ENCODE measurements around the gene CIB2. TPM values are rescaled to one million over a fixed set of nuclear protein-coding genes. Genes with fewer than 3 reads are reported as not detected.

Gene CIB2
- polyA plus RNA-seq, 1 donor from 2014 or later, result 32.4 TPM

DNA sequence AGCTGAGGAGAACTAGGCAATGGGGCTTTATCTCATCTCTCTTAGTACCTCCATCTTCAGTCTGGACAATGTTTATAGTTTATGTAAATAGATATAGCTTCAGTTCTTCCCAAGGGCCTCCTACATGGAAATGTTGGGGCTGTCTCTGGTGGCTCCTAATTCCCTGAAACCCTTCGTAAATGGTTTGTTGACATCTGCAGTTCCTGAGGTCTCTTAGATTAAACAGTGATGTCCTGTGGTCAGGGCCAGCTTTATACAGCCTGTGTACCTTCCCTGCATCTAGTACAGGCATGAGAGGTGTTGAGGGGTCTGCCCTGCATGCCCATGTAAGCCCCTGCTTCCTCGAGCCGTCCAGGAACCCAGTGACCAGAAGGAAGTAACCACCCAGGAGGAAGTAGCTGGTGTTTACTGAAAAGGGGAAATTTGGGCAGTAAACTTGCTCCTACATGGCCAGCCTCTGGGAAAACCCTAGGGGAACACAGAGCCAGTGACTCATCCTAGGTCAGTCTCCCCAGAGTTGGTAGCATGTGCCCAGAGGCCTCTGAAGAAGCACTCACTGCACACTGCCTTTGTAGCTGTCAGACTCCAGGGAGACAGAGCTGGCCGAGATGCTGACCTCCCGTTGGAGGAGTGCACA, 49.0 kb downstream of the CIB2 start:
- Histone ChIP-seq H4K20me1 (ENCODE audit: insufficient read depth) (no peaks in the 10 kb centered on the region), H3K4me3 (ENCODE audit: low read length) (no peak overlapping the region), H2AFZ (ENCODE audit: low read depth, low read length) (no peak overlapping the region), H3K9me2 (ENCODE audit: insufficient read depth, low read length) (no peaks in the 10 kb centered on the region), H3K9me3 (ENCODE audit: low read length) (no peaks in the 10 kb centered on the region), H3K27ac (ENCODE audit: low read length) (no peak overlapping the region), H3K4me2 (ENCODE audit: low read length) (no peak overlapping the region), H3K27me3 (ENCODE audit: insufficient read depth, low read depth, low read length) (no peaks in the 10 kb centered on the region), H3K36me3 (ENCODE audit: insufficient read depth, low read length) (no peaks in the 10 kb centered on the region), H3F3A (ENCODE audit: insufficient read depth, low read length, poor library complexity, severe bottlenecking) (no peaks in the 10 kb centered on the region), H3K79me2 (replicated peaks; ENCODE audit: insufficient read depth, low read length) (no peaks in the 10 kb centered on the region), H3K9ac (ENCODE audit: low read length) (no peak overlapping the region)
- TF ChIP-seq RAD21 (conservative IDR thresholded peaks at IDR 0.05) (no peak), EP300 (conservative IDR thresholded peaks at IDR 0.05; ENCODE audit: poor library complexity, severe bottlenecking) (no peak), TAF1 (IDR thresholded peaks at IDR 0.05; ENCODE audit: low read depth) (no peak), EZH2 (IDR thresholded peaks at IDR 0.05; ENCODE audit: borderline replicate concordance, insufficient read depth, low read length, poor library complexity, severe bottlenecking) (no peak), POLR2AphosphoS5 (IDR thresholded peaks at IDR 0.05) (no peak), MXI1 (conservative IDR thresholded peaks at IDR 0.05; ENCODE audit: poor library complexity, severe bottlenecking) (no peak), SMC3 (conservative IDR thresholded peaks at IDR 0.05; ENCODE audit: poor library complexity) (no peak), REST (IDR thresholded peaks at IDR 0.05; ENCODE audit: borderline replicate concordance) (no peak)
- TF ChIP-seq, protein P1, sequence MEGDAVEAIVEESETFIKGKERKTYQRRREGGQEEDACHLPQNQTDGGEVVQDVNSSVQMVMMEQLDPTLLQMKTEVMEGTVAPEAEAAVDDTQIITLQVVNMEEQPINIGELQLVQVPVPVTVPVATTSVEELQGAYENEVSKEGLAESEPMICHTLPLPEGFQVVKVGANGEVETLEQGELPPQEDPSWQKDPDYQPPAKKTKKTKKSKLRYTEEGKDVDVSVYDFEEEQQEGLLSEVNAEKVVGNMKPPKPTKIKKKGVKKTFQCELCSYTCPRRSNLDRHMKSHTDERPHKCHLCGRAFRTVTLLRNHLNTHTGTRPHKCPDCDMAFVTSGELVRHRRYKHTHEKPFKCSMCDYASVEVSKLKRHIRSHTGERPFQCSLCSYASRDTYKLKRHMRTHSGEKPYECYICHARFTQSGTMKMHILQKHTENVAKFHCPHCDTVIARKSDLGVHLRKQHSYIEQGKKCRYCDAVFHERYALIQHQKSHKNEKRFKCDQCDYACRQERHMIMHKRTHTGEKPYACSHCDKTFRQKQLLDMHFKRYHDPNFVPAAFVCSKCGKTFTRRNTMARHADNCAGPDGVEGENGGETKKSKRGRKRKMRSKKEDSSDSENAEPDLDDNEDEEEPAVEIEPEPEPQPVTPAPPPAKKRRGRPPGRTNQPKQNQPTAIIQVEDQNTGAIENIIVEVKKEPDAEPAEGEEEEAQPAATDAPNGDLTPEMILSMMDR (IDR thresholded peaks at IDR 0.05; ENCODE audit: poor library complexity, severe bottlenecking), result no peak

DNA sequence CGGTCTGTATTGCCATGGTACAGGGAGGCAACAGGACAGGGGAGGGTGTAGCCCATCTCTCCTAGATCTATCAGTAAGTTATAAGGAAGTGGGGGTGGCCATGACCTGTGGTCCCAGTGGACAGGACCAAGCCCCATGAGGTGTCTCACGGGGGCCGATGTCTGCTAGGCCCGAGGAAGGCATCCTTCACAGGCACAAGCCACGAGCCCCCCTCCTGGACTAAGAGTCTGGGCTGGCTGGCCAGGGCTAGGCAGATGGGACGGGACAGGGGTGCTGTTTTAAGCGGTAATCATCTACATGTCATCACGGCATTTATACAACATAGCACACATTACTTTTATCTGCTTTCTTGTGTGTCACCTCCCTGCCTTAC, 51.2 kb downstream of the CIB2 start:
- TF ChIP-seq MXI1 (conservative IDR thresholded peaks at IDR 0.05; ENCODE audit: poor library complexity, severe bottlenecking), result no peak
- TF ChIP-seq, protein P1 (IDR thresholded peaks at IDR 0.05; ENCODE audit: poor library complexity, severe bottlenecking), result no peak
- no peak for TF ChIP-seq POLR2AphosphoS5 (IDR thresholded peaks at IDR 0.05)
- no peak for TF ChIP-seq EP300 (conservative IDR thresholded peaks at IDR 0.05; ENCODE audit: poor library complexity, severe bottlenecking)
- TF ChIP-seq RAD21 (conservative IDR thresholded peaks at IDR 0.05), result no peak
- no peak for TF ChIP-seq SMC3 (conservative IDR thresholded peaks at IDR 0.05; ENCODE audit: poor library complexity)
- no peak for TF ChIP-seq TAF1 (IDR thresholded peaks at IDR 0.05; ENCODE audit: low read depth)
- TF ChIP-seq EZH2 (IDR thresholded peaks at IDR 0.05; ENCODE audit: borderline replicate concordance, insufficient read depth, low read length, poor library complexity, severe bottlenecking), result no peak
- no peak for TF ChIP-seq REST (IDR thresholded peaks at IDR 0.05; ENCODE audit: borderline replicate concordance)
- H3K27me3 ChIP-seq (ENCODE audit: insufficient read depth, low read depth, low read length), result no peaks in the 10 kb centered on the region
- peaks cover 6% of the 10 kb centered on the region for H3K79me2 ChIP-seq (replicated peaks; ENCODE audit: insufficient read depth, low read length)
- H3K9ac ChIP-seq (ENCODE audit: low read length), result no peak overlapping the region
- H3K27ac ChIP-seq (ENCODE audit: low read length), result no peak overlapping the region
- no peak overlapping the region for H3K4me3 ChIP-seq (ENCODE audit: low read length)
- no peak overlapping the region for H2AFZ ChIP-seq (ENCODE audit: low read depth, low read length)
- H3K36me3 ChIP-seq (ENCODE audit: insufficient read depth, low read length), result no peaks in the 10 kb centered on the region
- H3K9me3 ChIP-seq (ENCODE audit: low read length), result no peaks in the 10 kb centered on the region
- H3K9me2 ChIP-seq (ENCODE audit: insufficient read depth, low read length), result no peaks in the 10 kb centered on the region
- H4K20me1 ChIP-seq (ENCODE audit: insufficient read depth), result no peaks in the 10 kb centered on the region
- no peaks in the 10 kb centered on the region for H3F3A ChIP-seq (ENCODE audit: insufficient read depth, low read length, poor library complexity, severe bottlenecking)
- no peak overlapping the region for H3K4me2 ChIP-seq (ENCODE audit: low read length)

Data from neural cell (in vitro differentiated cells).